IPS DF 6.9 (cell line): ENCODE results near the gene GPRIN1.

Source experiments
- DNase-seq: peaks from one replicate; pipeline ENCODE4 v3.0.0-alpha.2; 2013; ENCODE audit warnings: low read depth, low spot score
- H3K27ac ChIP-seq: one replicate; pipeline ENCODE4 v1.5.1; 2013; ENCODE audit warnings: low read length, control low read depth
- H3K27me3 ChIP-seq: 2 replicates; pipeline ENCODE4 v1.6.1; 2013; ENCODE audit warnings: mild to moderate bottlenecking, low read length; ENCODE audit not compliant: control insufficient read depth, insufficient read depth
- H3K36me3 ChIP-seq: 2 replicates; pipeline ENCODE4 v1.6.1; 2013; ENCODE audit warnings: low read length; ENCODE audit not compliant: control insufficient read depth, insufficient read depth
- H3K4me1 ChIP-seq: 2 replicates; pipeline ENCODE4 v1.6.1; 2013; ENCODE audit warnings: low read length; ENCODE audit not compliant: control insufficient read depth, insufficient read depth
- H3K4me3 ChIP-seq: 2 replicates; pipeline ENCODE4 v1.5.1; 2013; ENCODE audit warnings: mild to moderate bottlenecking, low read length
- H3K9me3 ChIP-seq: 2 replicates; pipeline ENCODE4 v1.6.1; 2013; ENCODE audit warnings: low read length, inconsistent platforms; ENCODE audit not compliant: control insufficient read depth, insufficient read depth
- WGBS: extraction: QIAGEN DNeasy Blood & Tissue Kit; methylation state at CpG from one replicate; pipeline ENCODE4 v1.1.7; 2013; ENCODE audit warnings: mixed read lengths, missing lambda C conversion rate; ENCODE audit not compliant: insufficient read length, insufficient coverage; 5-methylcytosine and 5-hydroxymethylcytosine counted together

The GPRIN1 gene

GRCh38 chr5:176630681-176631222, 20.8 kb upstream of the GPRIN1 start:
- DNase-seq: no peak
- Histone ChIP-seq H3K4me1 (no peaks in the 10 kb centered on the region), H3K36me3 (no peaks in the 10 kb centered on the region), H3K9me3 (no peaks in the 10 kb centered on the region), H3K4me3 (peak overlapping the region; percentile 51; the same call in 1 of the 2 replicates), H3K27me3 (peaks cover 5% of the 10 kb centered on the region; the same call in 1 of the 2 replicates), H3K27ac (no peak overlapping the region)
- no CpG with 5 or more reads among the region's 20 CpGs for WGBS

- Histone ChIP-seq H3K4me3 (peak within 1 kb of the TSS; percentile 51), H3K9me3 (no peaks in the 10 kb centered on the region), H3K36me3 (no peaks in the 10 kb centered on the region), H3K27ac (no peak within 1 kb of the TSS), H3K27me3 (peaks cover 5% of the 10 kb centered on the region; the same call in 1 of the 2 replicates), H3K4me1 (no peaks in the 10 kb centered on the region)
- no CpG with 5 or more reads among the region's 94 CpGs for WGBS
- DNase-seq: no peak
These were observed 20.1 kb upstream of the GPRIN1 start, which contains the start of the genes EIF4E1B and SNCB for GRCh38 chr5:176629853-176630680. Gene EIF4E1B (plus strand): TSS chr5:176630675. CDS start chr5:176642788, 12,113 bp downstream. Gene SNCB (minus strand): TSS chr5:176630534. CDS start chr5:176629654, 880 bp downstream.

GRCh38 chr5:176629317-176629852, 19.4 kb upstream of the GPRIN1 start:
- DNase-seq: no peak
- Histone ChIP-seq H3K27ac (no peak overlapping the region), H3K36me3 (no peaks in the 10 kb centered on the region), H3K4me3 (peak overlapping the region; percentile 51), H3K4me1 (no peaks in the 10 kb centered on the region), H3K27me3 (peaks cover 5% of the 10 kb centered on the region; the same call in 1 of the 2 replicates), H3K9me3 (no peaks in the 10 kb centered on the region)
- no CpG with 5 or more reads among the region's 34 CpGs for WGBS

- peaks cover 5% of the 10 kb centered on the region; the same call in 1 of the 2 replicates for H3K27me3 ChIP-seq
- DNase-seq: no peak
- no CpG with 5 or more reads among the region's 13 CpGs for WGBS
These were observed 18.7 kb upstream of the GPRIN1 start for GRCh38 chr5:176628406-176629228.

GRCh38 chr5:176627582-176627981, 17.6 kb upstream of the GPRIN1 start:
- Histone ChIP-seq H3K27me3 (peaks cover 5% of the 10 kb centered on the region; the same call in 1 of the 2 replicates), H3K4me3 (no peak overlapping the region), H3K27ac (no peak overlapping the region), H3K36me3 (no peaks in the 10 kb centered on the region), H3K4me1 (no peaks in the 10 kb centered on the region), H3K9me3 (no peaks in the 10 kb centered on the region)
- DNase-seq: no peak
- WGBS: no CpG with 5 or more reads among the region's 5 CpGs

More at GRCh38 chr5:176628406-176629228, 18.7 kb upstream of the GPRIN1 start:
- Histone ChIP-seq H3K27ac (no peak overlapping the region), H3K9me3 (no peaks in the 10 kb centered on the region), H3K4me3 (no peak overlapping the region), H3K36me3 (no peaks in the 10 kb centered on the region), H3K4me1 (no peaks in the 10 kb centered on the region)

- H3K36me3 ChIP-seq: no peaks in the 10 kb centered on the region
- no peak overlapping the region for H3K4me3 ChIP-seq
- no CpG with 5 or more reads among the region's 7 CpGs for WGBS
- H3K27ac ChIP-seq: no peak overlapping the region
- H3K27me3 ChIP-seq: peaks cover 5% of the 10 kb centered on the region; the same call in 1 of the 2 replicates
- no peak for DNase-seq
- H3K9me3 ChIP-seq: no peaks in the 10 kb centered on the region
- H3K4me1 ChIP-seq: no peaks in the 10 kb centered on the region
These were observed 16.9 kb upstream of the GPRIN1 start for GRCh38 chr5:176626876-176627236.

GRCh38 chr5:176625966-176626875, 16.3 kb upstream of the GPRIN1 start:
- WGBS: no CpG with 5 or more reads among the region's 25 CpGs
- no peak for DNase-seq
- H3K9me3 ChIP-seq: no peaks in the 10 kb centered on the region
- no peaks in the 10 kb centered on the region for H3K4me1 ChIP-seq
- H3K36me3 ChIP-seq: no peaks in the 10 kb centered on the region
- no peak overlapping the region for H3K27ac ChIP-seq
- no peak overlapping the region for H3K4me3 ChIP-seq
- peaks cover 4% of the 10 kb centered on the region; the same call in 1 of the 2 replicates for H3K27me3 ChIP-seq

- no peak for DNase-seq
- H3K4me1 ChIP-seq: no peaks in the 10 kb centered on the region
- H3K27ac ChIP-seq: no peak overlapping the region
- H3K36me3 ChIP-seq: no peaks in the 10 kb centered on the region
- no peaks in the 10 kb centered on the region for H3K9me3 ChIP-seq
- WGBS: no CpG with 5 or more reads among the region's 2 CpGs
- no peaks in the 10 kb centered on the region; the same call in 1 of the 2 replicates for H3K27me3 ChIP-seq
- H3K4me3 ChIP-seq: no peak overlapping the region
These were observed 15.6 kb upstream of the GPRIN1 start for GRCh38 chr5:176625512-176625911.

- H3K4me1 ChIP-seq: peaks cover 1% of the 10 kb centered on the region; the same call in 1 of the 2 replicates
- H3K9me3 ChIP-seq: no peaks in the 10 kb centered on the region
- WGBS: no CpG with 5 or more reads among the region's 9 CpGs
- no peak for DNase-seq
- H3K27me3 ChIP-seq: no peaks in the 10 kb centered on the region; the same call in 1 of the 2 replicates
- no peaks in the 10 kb centered on the region for H3K36me3 ChIP-seq
- H3K4me3 ChIP-seq: no peak overlapping the region
- H3K27ac ChIP-seq: no peak overlapping the region
These were observed 15.0 kb upstream of the GPRIN1 start for GRCh38 chr5:176624938-176625337.
